Stimulated activated CD8-positive, alpha-beta memory T cell treated with anti-CD3 and anti-CD28 coated beads, Interleukin-2, amount 100 ng/mL, for 1 hour (primary cell): ENCODE data around the gene XAB2.

ENCODE experiments used
- DNase-seq, 2 donors: peaks; one replicate each; pipeline ENCODE4 v3.0.0-alpha.2; 2020; ENCODE audit warnings: low read depth in 2 of 2

XAB2 gene

GRCh38 chr19:7611541-7612279 lies 17.6 kb downstream of the XAB2 start:
- DNase-seq, result no peak

- no peak for DNase-seq
Observed at GRCh38 chr19:7610491-7611240, 18.7 kb downstream of the XAB2 start.

GRCh38 chr19:7607874-7608560 lies 21.3 kb downstream of the XAB2 start:
- DNase-seq, result no peak

- DNase-seq, result no peak
Observed at GRCh38 chr19:7607212-7607873, 22.0 kb downstream of the XAB2 start.

- DNase-seq, result no peak
Observed at GRCh38 chr19:7606289-7606688, 23.1 kb downstream of the XAB2 start.

GRCh38 chr19:7605490-7606222 lies 23.7 kb downstream of the XAB2 start:
- no peak for DNase-seq

GRCh38 chr19:7603919-7604318 lies 25.4 kb downstream of the XAB2 start:
- no peak for DNase-seq

GRCh38 chr19:7602935-7603497 lies 26.3 kb downstream of the XAB2 start:
- no peak for DNase-seq

- no peak for DNase-seq
Observed at GRCh38 chr19:7602240-7602934, 27.0 kb downstream of the XAB2 start.

- no peak for DNase-seq
Observed at GRCh38 chr19:7600721-7601120, 28.6 kb downstream of the XAB2 start.

GRCh38 chr19:7598180-7598579 lies 31.2 kb downstream of the XAB2 start:
- DNase-seq, result no peak

- no peak for DNase-seq
Observed at GRCh38 chr19:7597689-7598088, 31.7 kb downstream of the XAB2 start.

- DNase-seq, result no peak
Observed at GRCh38 chr19:7596211-7596937, 33.0 kb downstream of the XAB2 start.

GRCh38 chr19:7595466-7596133 lies 33.7 kb downstream of the XAB2 start, which contains the start of gene CAMSAP3:
CAMSAP3 (plus strand) TSS chr19:7595863; CDS start chr19:7596003, 140 bp downstream.
- DNase-seq, result peak in 1 of 2 donors; percentile 8

GRCh38 chr19:7590256-7590655 lies 39.1 kb downstream of the XAB2 start:
- no peak for DNase-seq

GRCh38 chr19:7589822-7590221 lies 39.5 kb downstream of the XAB2 start:
- DNase-seq, result no peak

- no peak for DNase-seq
Observed at GRCh38 chr19:7582446-7582845, 46.9 kb downstream of the XAB2 start.

- no peak for DNase-seq
Observed at GRCh38 chr19:7579182-7579581, 50.2 kb downstream of the XAB2 start.

GRCh38 chr19:7578127-7578526 lies 51.2 kb downstream of the XAB2 start:
- no peak for DNase-seq
